ENCODE results near the gene GRM4.

The GRM4 gene

GRCh38 chr6:34086558-34086957 is 59.3 kb downstream of the GRM4 start:
- H3K4me2 ChIP-seq (ENCODE audit: low read depth, low read length) = no peak overlapping the region
- H3K4me1 ChIP-seq (ENCODE audit: low read length) = no peaks in the 10 kb centered on the region
- no peak overlapping the region for H3K4me3 ChIP-seq (ENCODE audit: low read length)
- H3K27me3 ChIP-seq (replicated peaks; ENCODE audit: insufficient read depth, low read length) = peaks cover 58% of the 10 kb centered on the region
- H2AFZ ChIP-seq (ENCODE audit: low read length) = no peak overlapping the region
- DNase-seq = no peak
- H3K9me2 ChIP-seq (replicated peaks; ENCODE audit: insufficient read depth, low read length) = no peaks in the 10 kb centered on the region
- no peaks in the 10 kb centered on the region for H3F3A ChIP-seq (ENCODE audit: insufficient read depth, low read length)
- TF ChIP-seq, protein P1, sequence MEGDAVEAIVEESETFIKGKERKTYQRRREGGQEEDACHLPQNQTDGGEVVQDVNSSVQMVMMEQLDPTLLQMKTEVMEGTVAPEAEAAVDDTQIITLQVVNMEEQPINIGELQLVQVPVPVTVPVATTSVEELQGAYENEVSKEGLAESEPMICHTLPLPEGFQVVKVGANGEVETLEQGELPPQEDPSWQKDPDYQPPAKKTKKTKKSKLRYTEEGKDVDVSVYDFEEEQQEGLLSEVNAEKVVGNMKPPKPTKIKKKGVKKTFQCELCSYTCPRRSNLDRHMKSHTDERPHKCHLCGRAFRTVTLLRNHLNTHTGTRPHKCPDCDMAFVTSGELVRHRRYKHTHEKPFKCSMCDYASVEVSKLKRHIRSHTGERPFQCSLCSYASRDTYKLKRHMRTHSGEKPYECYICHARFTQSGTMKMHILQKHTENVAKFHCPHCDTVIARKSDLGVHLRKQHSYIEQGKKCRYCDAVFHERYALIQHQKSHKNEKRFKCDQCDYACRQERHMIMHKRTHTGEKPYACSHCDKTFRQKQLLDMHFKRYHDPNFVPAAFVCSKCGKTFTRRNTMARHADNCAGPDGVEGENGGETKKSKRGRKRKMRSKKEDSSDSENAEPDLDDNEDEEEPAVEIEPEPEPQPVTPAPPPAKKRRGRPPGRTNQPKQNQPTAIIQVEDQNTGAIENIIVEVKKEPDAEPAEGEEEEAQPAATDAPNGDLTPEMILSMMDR (IDR thresholded peaks at IDR 0.05; ENCODE audit: low read length) = no peak
- no peak for TF ChIP-seq EZH2phosphoT487 (IDR thresholded peaks at IDR 0.05; ENCODE audit: low read length)
- TF ChIP-seq EZH2 (optimal IDR thresholded peaks at IDR 0.05; ENCODE audit: low read depth, low read length) = no peak
- H3K79me2 ChIP-seq (ENCODE audit: low read length) = no peaks in the 10 kb centered on the region
- H3K36me3 ChIP-seq (replicated peaks; ENCODE audit: insufficient read depth, low read length) = no peaks in the 10 kb centered on the region
- no peaks in the 10 kb centered on the region for H4K20me1 ChIP-seq (ENCODE audit: insufficient read depth, low read length)
- no peak overlapping the region for H3K9ac ChIP-seq (ENCODE audit: low read length)
- no peak overlapping the region for H3K27ac ChIP-seq (ENCODE audit: low read length)
- H3K9me3 ChIP-seq (replicated peaks; ENCODE audit: insufficient read depth, low read length) = no peaks in the 10 kb centered on the region

DNA sequence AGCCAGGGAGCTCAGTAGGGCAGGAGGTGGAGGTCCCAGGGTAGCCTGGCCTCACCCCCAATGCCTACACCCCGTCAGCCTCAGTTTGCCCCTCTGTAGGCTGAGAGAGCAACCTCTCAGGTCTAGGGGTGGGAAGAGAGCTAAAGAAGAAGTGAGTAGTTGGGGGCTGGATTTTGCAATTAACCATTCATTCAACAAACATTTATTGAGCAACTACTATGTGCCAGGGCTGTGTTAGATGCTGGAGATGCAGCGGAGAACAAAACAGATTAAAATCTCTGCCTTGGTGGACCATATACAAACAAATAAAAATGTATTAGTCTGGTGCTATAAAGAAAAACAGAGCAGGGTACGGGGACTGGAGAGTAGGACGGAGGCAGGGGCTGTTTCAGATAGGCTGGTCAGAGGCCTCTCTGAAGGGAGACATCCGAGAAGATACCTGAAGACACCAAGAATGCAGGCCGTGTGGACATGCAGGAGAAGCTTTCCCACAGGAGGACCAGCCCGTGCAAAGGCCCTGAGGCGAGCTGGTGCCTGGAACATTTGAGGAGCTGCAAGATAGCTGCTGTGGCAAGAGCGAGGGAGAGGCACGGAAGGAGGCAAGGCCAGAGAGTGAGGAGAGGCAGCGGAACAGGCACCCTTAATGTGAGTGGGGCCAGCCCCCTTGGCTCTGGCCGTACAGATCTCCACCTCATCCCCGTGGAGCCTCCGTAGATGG is 60.3 kb downstream of the GRM4 start:
- no peak for DNase-seq
- no peaks in the 10 kb centered on the region for H3K79me2 ChIP-seq (ENCODE audit: low read length)
- H3K9me2 ChIP-seq (replicated peaks; ENCODE audit: insufficient read depth, low read length) = no peaks in the 10 kb centered on the region
- H2AFZ ChIP-seq (ENCODE audit: low read length) = no peak overlapping the region
- H3K9me3 ChIP-seq (replicated peaks; ENCODE audit: insufficient read depth, low read length) = no peaks in the 10 kb centered on the region
- H3K36me3 ChIP-seq (replicated peaks; ENCODE audit: insufficient read depth, low read length) = no peaks in the 10 kb centered on the region
- H3F3A ChIP-seq (ENCODE audit: insufficient read depth, low read length) = no peaks in the 10 kb centered on the region
- H3K4me3 ChIP-seq (ENCODE audit: low read length) = no peak overlapping the region
- H4K20me1 ChIP-seq (ENCODE audit: insufficient read depth, low read length) = no peaks in the 10 kb centered on the region
- H3K4me1 ChIP-seq (ENCODE audit: low read length) = no peaks in the 10 kb centered on the region
- TF ChIP-seq EZH2 (optimal IDR thresholded peaks at IDR 0.05; ENCODE audit: low read depth, low read length) (no peak), EZH2phosphoT487 (IDR thresholded peaks at IDR 0.05; ENCODE audit: low read length) (no peak)
- H3K27me3 ChIP-seq (replicated peaks; ENCODE audit: insufficient read depth, low read length) = peaks cover 66% of the 10 kb centered on the region
- no peak overlapping the region for H3K9ac ChIP-seq (ENCODE audit: low read length)
- H3K27ac ChIP-seq (ENCODE audit: low read length) = no peak overlapping the region
- no peak overlapping the region for H3K4me2 ChIP-seq (ENCODE audit: low read depth, low read length)

GRCh38 chr6:34084591-34085290 is 61.1 kb downstream of the GRM4 start:
- TF ChIP-seq EZH2phosphoT487 (IDR thresholded peaks at IDR 0.05; ENCODE audit: low read length) (no peak), EZH2 (optimal IDR thresholded peaks at IDR 0.05; ENCODE audit: low read depth, low read length) (no peak)
- TF ChIP-seq, protein P1 (IDR thresholded peaks at IDR 0.05; ENCODE audit: low read length) = no peak
- Histone ChIP-seq H3K9me3 (replicated peaks; ENCODE audit: insufficient read depth, low read length) (no peaks in the 10 kb centered on the region), H3K27me3 (replicated peaks; ENCODE audit: insufficient read depth, low read length) (peaks cover 66% of the 10 kb centered on the region), H3K79me2 (ENCODE audit: low read length) (no peaks in the 10 kb centered on the region), H3K9ac (ENCODE audit: low read length) (no peak overlapping the region), H3K9me2 (replicated peaks; ENCODE audit: insufficient read depth, low read length) (no peaks in the 10 kb centered on the region), H3K27ac (ENCODE audit: low read length) (no peak overlapping the region), H4K20me1 (ENCODE audit: insufficient read depth, low read length) (no peaks in the 10 kb centered on the region), H3F3A (ENCODE audit: insufficient read depth, low read length) (no peaks in the 10 kb centered on the region), H3K4me3 (ENCODE audit: low read length) (no peak overlapping the region), H3K36me3 (replicated peaks; ENCODE audit: insufficient read depth, low read length) (no peaks in the 10 kb centered on the region), H2AFZ (ENCODE audit: low read length) (no peak overlapping the region), H3K4me2 (ENCODE audit: low read depth, low read length) (no peak overlapping the region), H3K4me1 (ENCODE audit: low read length) (no peaks in the 10 kb centered on the region)
- DNase-seq = no peak
